HepG2 (cell line): ENCODE data around the gene QRFP. TPM values are rescaled to one million over a fixed set of nuclear protein-coding genes. Genes with fewer than 3 reads are reported as not detected.
A peak's percentile ranks its signal among the peaks of the same experiment; 100 is the strongest.

Experiments used
- ATAC-seq: fragments of 200-7000 bp; cut with Tn5 transposase; 3 replicates; pipeline ENCODE4 v1.9.1; 2020; ENCODE audit warnings: mild to moderate bottlenecking, moderate library complexity
- Bru-seq: library from RNA; stranded (reverse); fragments of 400-500 nt; gene quantifications from one replicate; lab custom pipeline; 2021; lab: Mats Ljungman, UMichigan
- BruChase-seq, 2 experiments: library from RNA; stranded (reverse); fragments of 400-500 nt; gene quantifications; one replicate each; lab custom pipeline; 2021; lab: Mats Ljungman, UMichigan
- BruUV-seq: library from RNA; stranded (reverse); fragments of 400-500 nt; replicated peaks from 2 replicates; lab custom pipeline; 2021; lab: Mats Ljungman, UMichigan
- CTCF ChIA-PET: fragments of 300-600 bp; formaldehyde crosslinking; extraction: SDS; loops from one replicate; lab custom pipeline; 2021; ENCODE audit warnings: low total read pairs, inconsistent platforms, low intra/inter-chr PET ratio; lab: Yijun Ruan, JAX
- POLR2A ChIA-PET: fragments of 350-600 bp; sonication (Branson Sonifier 250); formaldehyde crosslinking; loops from one replicate; lab custom pipeline; 2020; ENCODE audit warnings: antibody characterized with exemption, inconsistent platforms; lab: Yijun Ruan, JAX
- DNase-seq: peaks from one replicate; pipeline ENCODE4 v3.0.0-alpha.2; 2015; ENCODE audit warnings: low spot score
- FAIRE-seq: peaks from 3 replicates; lab custom pipeline; 2011; peaks lifted over from hg19 to GRCh38; lab: Jason Lieb, UNC
- H2AFZ ChIP-seq: one replicate; pipeline ENCODE4 v1.6.1; 2011; ENCODE audit warnings: low read length, inconsistent platforms
- H3K27ac ChIP-seq: fragments of 300-600 bp; 3 replicates; pipeline ENCODE4 v1.8.0; 2011; ENCODE audit warnings: mixed run types, mild to moderate bottlenecking, mixed read lengths, low read length, inconsistent platforms; ENCODE audit not compliant: insufficient read depth; ENCODE audit errors: extremely low read length
- H3K27me3 ChIP-seq, 2 experiments: fragments of 200-600 bp in 1 of 2; 2 replicates in 1 of 2; 3 replicates in 1 of 2; pipeline versions ENCODE4 v1.6.0 to v1.8.0; 2011; ENCODE audit warnings: low read length in 2 of 2, mild to moderate bottlenecking in 2 of 2, moderate library complexity in 2 of 2, inconsistent platforms in 1 of 2; ENCODE audit not compliant: insufficient read depth in 2 of 2, control insufficient read depth in 1 of 2
- H3K36me3 ChIP-seq, 2 experiments: fragments of 200-600 bp in 1 of 2; replicated peaks in 1 of 2; 2 replicates in 1 of 2; 3 replicates in 1 of 2; pipeline versions ENCODE4 v1.5.1 to v1.8.0; 2011; ENCODE audit warnings: low read length in 2 of 2, inconsistent platforms in 1 of 2; ENCODE audit not compliant: insufficient read depth in 2 of 2, control insufficient read depth in 1 of 2
- H3K4me1 ChIP-seq: 2 replicates; pipeline ENCODE4 v1.5.1; 2012; ENCODE audit warnings: low read length, inconsistent platforms; ENCODE audit not compliant: insufficient read depth
- H3K4me2 ChIP-seq: 2 replicates; pipeline ENCODE4 v1.6.0; 2011; ENCODE audit warnings: low read depth, low read length, inconsistent platforms
- H3K4me3 ChIP-seq, 3 experiments: fragments of 200-600 bp in 1 of 3; sonication (generic), shearing (Covaris generic) in 1 of 3; replicated peaks in 1 of 3; 2 replicates each; pipeline ENCODE4 v1.5.1; 2011 to 2016; ENCODE audit warnings: low read length in 3 of 3, inconsistent platforms in 2 of 3, low read depth in 2 of 3, mild to moderate bottlenecking in 2 of 3, control low read depth in 1 of 3, mixed read lengths in 1 of 3; ENCODE audit not compliant: insufficient read depth in 1 of 3
- H3K79me2 ChIP-seq: one replicate; pipeline ENCODE4 v1.6.1; 2011; ENCODE audit warnings: low read length, inconsistent platforms; ENCODE audit not compliant: insufficient read depth
- H3K9ac ChIP-seq: 2 replicates; pipeline ENCODE4 v1.6.0; 2011; ENCODE audit warnings: mild to moderate bottlenecking, low read depth, low read length, inconsistent platforms; ENCODE audit not compliant: insufficient read depth
- H3K9me3 ChIP-seq: 2 replicates; pipeline ENCODE4 v1.5.1; 2012; ENCODE audit warnings: mild to moderate bottlenecking, low read length
- H4K20me1 ChIP-seq: 2 replicates; pipeline ENCODE4 v1.6.0; 2011; ENCODE audit warnings: inconsistent platforms, mild to moderate bottlenecking, low read length, moderate library complexity; ENCODE audit not compliant: insufficient read depth
- JUN ChIP-seq: sonication (generic); formaldehyde crosslinking; IDR thresholded peaks from 2 replicates; pipeline ENCODE4 v1.4.0; 2020; ENCODE audit warnings: mild to moderate bottlenecking, missing genetic modification reagents
- MXI1 ChIP-seq: IDR thresholded peaks from 3 replicates; pipeline ENCODE4 v1.6.1; 2012; ENCODE audit warnings: low read depth, low read length, inconsistent platforms, borderline replicate concordance
- PHB2 ChIP-seq: fragments of 450-650 bp; IDR thresholded peaks from 2 replicates; pipeline ENCODE4 v1.6.1; 2018; ENCODE audit not compliant: partially characterized antibody
- RAD21 ChIP-seq: fragments of 450-650 bp; formaldehyde crosslinking; IDR thresholded peaks from 2 replicates; pipeline ENCODE4 v1.5.0; 2020; ENCODE audit warnings: mild to moderate bottlenecking
- YEATS4 ChIP-seq: sonication (generic); formaldehyde crosslinking; IDR thresholded peaks from 2 replicates; pipeline ENCODE4 v1.4.0; 2020; ENCODE audit warnings: missing genetic modification reagents, borderline replicate concordance
- ZNF431 ChIP-seq: sonication (generic); formaldehyde crosslinking; IDR thresholded peaks from 2 replicates; pipeline ENCODE4 v1.9.0; 2022; ENCODE audit warnings: missing genetic modification reagents, low read depth, mild to moderate bottlenecking, borderline replicate concordance
- ZNF432 ChIP-seq: sonication (generic); formaldehyde crosslinking; IDR thresholded peaks from 2 replicates; pipeline ENCODE4 v1.5.0; 2020; ENCODE audit warnings: missing genetic modification reagents, mild to moderate bottlenecking, borderline replicate concordance
- ZNF614 ChIP-seq: IDR thresholded peaks from 2 replicates; pipeline ENCODE4 v1.6.1; 2018; ENCODE audit warnings: missing biosample characterization, missing genetic modification reagents, inconsistent platforms, borderline replicate concordance
- WGBS: methylation state at CpG from one replicate; pipeline ENCODE4 v1.1.6; 2017; ENCODE audit warnings: low lambda C conversion rate; 5-methylcytosine and 5-hydroxymethylcytosine counted together
- in situ Hi-C: cut with HindIII; loops from 2 replicates; pipeline ENCODE4 v1.10.0; 2017; ENCODE audit warnings: low pct_unique_long_range_greater_than_20kb; ENCODE audit not compliant: extremely low pct_ligation_motif_present
- intact Hi-C: fragments of 100-400 bp; cut with micrococcal nuclease; formaldehyde crosslinking; loops from one replicate; pipeline ENCODE4 v1.10.0; 2022; ENCODE audit not compliant: unreplicated experiment
- long read RNA-seq, 2 experiments: library from RNA in 1 of 2; library from polyadenylated mRNA in 1 of 2; stranded (forward) in 1 of 2; unstranded in 1 of 2; transcript quantifications; one replicate each; pipeline ENCODE4 v2.0.0, GENCODE V29; 2019 to 2022
- polyA minus RNA-seq, 3 experiments: library from RNA; depleted of rRNA, polyadenylated mRNA; stranded (reverse); fragments of >200 nt; gene quantifications; 2 replicates each; pipeline ENCODE4 v1.2.3, GENCODE V29; 2011; ENCODE audit warnings: low replicate concordance in 1 of 3
- polyA plus RNA-seq, 8 experiments: library from polyadenylated mRNA; depleted of rRNA in 3 of 8; stranded (reverse) in 7 of 8; unstranded in 1 of 8; fragments of >200 nt; fragmentation: Illumina TruSeq in 4 of 8; extraction: Trizol in 4 of 8; gene quantifications; 2 replicates each; pipeline versions ENCODE4 v1.2.1 to v1.2.3, GENCODE V29; 2011 to 2016; ENCODE audit warnings: low read depth in 4 of 8, missing spikeins in 1 of 8, mixed read lengths in 1 of 8; ENCODE audit not compliant: insufficient read depth in 1 of 8
- total RNA-seq, 5 experiments: library from RNA; depleted of rRNA; stranded (reverse); fragments of >200 nt; fragmentation: Illumina TruSeq; extraction: Trizol; gene quantifications; 2 replicates each; pipeline ENCODE4 v1.2.3, GENCODE V29; 2016; ENCODE audit warnings: low read depth in 1 of 5
- TF ChIP-seq, protein P1 (sequence below): sonication (generic); formaldehyde crosslinking; IDR thresholded peaks from 2 replicates; pipeline ENCODE4 v1.5.0; 2020; ENCODE audit warnings: missing genetic modification reagents
- TF ChIP-seq, protein P2 (sequence below): sonication (generic); formaldehyde crosslinking; IDR thresholded peaks from 2 replicates; pipeline ENCODE4 v1.4.0; 2020; ENCODE audit warnings: missing genetic modification reagents
- TF ChIP-seq, protein P3 (sequence below): sonication (generic); formaldehyde crosslinking; IDR thresholded peaks from 2 replicates; pipeline ENCODE4 v1.5.1; 2020; ENCODE audit warnings: missing genetic modification reagents, mild to moderate bottlenecking, borderline replicate concordance

QRFP gene, protein sequence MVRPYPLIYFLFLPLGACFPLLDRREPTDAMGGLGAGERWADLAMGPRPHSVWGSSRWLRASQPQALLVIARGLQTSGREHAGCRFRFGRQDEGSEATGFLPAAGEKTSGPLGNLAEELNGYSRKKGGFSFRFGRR
- total RNA-seq (2016; rRNA removed; fragmentation: Illumina TruSeq; extraction: Trizol): not detected in 2 replicates
- total RNA-seq (2016; cell fraction: cytosol; rRNA removed; fragmentation: Illumina TruSeq; extraction: Trizol; ENCODE audit: low read depth): not detected in 2 replicates
- not detected in 2 replicates for total RNA-seq (2016; cell fraction: insoluble cytoplasmic fraction; rRNA removed; fragmentation: Illumina TruSeq; extraction: Trizol)
- not detected in 2 replicates for total RNA-seq (2016; cell fraction: membrane; rRNA removed; fragmentation: Illumina TruSeq; extraction: Trizol)
- total RNA-seq (2016; cell fraction: nucleus; rRNA removed; fragmentation: Illumina TruSeq; extraction: Trizol): not detected in 2 replicates
- polyA plus RNA-seq (2011; rRNA removed): not detected in 2 replicates
- not detected in 2 replicates for polyA plus RNA-seq (2011; cell fraction: cytosol; rRNA removed)
- not detected in 2 replicates for polyA plus RNA-seq (2011; cell fraction: nucleus; rRNA removed)
- 0.15 TPM in 1 of 2 replicates, not detected in the other for polyA plus RNA-seq (2012)
- polyA plus RNA-seq (2016; cell fraction: cytosol; fragmentation: Illumina TruSeq; extraction: Trizol; ENCODE audit: low read depth): not detected in 2 replicates
- polyA plus RNA-seq (2016; cell fraction: insoluble cytoplasmic fraction; fragmentation: Illumina TruSeq; extraction: Trizol; ENCODE audit: low read depth): not detected in 2 replicates
- polyA plus RNA-seq (2016; cell fraction: membrane; fragmentation: Illumina TruSeq; extraction: Trizol; ENCODE audit: low read depth): not detected in 2 replicates
- polyA plus RNA-seq (2016; cell fraction: nucleus; fragmentation: Illumina TruSeq; extraction: Trizol; ENCODE audit: insufficient read depth, low read depth): not detected in 2 replicates
- polyA minus RNA-seq (2011; rRNA and poly(A)+ RNA removed; ENCODE audit: low replicate concordance): not detected in 2 replicates
- not detected in 2 replicates for polyA minus RNA-seq (2011; cell fraction: cytosol; rRNA and poly(A)+ RNA removed)
- polyA minus RNA-seq (2011; cell fraction: nucleus; rRNA and poly(A)+ RNA removed): not detected in 2 replicates
- Bru-seq, nascent RNA: not detected
- not detected for BruChase-seq, experiment 1, labeled RNA remaining after a 6-hour chase
- BruChase-seq, experiment 2, labeled RNA remaining after a 2-hour chase: not detected
- long read RNA-seq, experiment 1: 0 reads
- long read RNA-seq, experiment 2: 0 reads

DNA sequence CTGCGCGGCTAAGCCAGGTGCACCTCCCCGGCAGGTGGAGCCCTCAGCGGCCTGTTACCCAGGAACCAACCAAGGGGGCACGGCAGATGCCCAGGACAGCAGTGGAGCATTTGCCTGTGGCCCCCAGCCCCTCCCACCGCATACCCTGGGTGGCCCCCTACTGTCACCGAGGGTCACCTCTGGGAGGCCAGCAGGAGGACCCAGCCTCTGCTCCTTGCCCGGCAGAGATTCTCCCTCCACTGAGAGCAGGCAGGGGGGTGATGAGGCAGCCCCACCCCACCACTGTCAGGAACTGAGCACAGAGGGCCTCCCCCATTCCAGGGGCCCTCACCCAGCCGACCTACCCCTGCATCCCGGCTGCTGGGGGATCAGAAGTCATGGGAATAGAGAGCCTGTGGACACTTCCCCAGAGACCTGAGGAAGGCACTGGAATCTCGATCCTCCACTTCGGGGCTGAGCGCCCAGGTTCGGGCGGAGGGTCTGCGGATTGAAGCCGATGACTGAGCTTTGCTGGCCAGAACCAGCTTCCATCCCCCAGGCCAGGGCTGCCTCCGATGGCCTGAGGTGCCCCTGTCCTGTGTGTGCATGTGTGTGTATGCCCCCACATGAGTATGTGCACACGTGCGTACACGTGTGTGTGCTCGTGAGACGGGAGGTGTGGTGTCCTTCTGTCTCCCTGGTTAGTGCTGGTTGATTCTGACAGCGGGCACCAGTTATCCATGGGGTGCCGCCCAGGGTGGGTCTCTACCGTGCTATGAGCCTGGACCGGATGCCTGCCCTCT is at the start of gene QRFP:
TSS of gene QRFP (minus strand) at position 580 of the 782 bp plus-strand sequence. CDS start 2,974 bp downstream, outside the sequence.
- Histone ChIP-seq H3K27ac (no peak within 1 kb of the TSS), H3K4me2 (no peak within 1 kb of the TSS), H3K27me3 (peaks cover 16 to 48% of the 10 kb centered on the region in 2 experiments; a peak in 4 of 5 replicates), H3K9me3 (no peaks in the 10 kb centered on the region), H4K20me1 (no peaks in the 10 kb centered on the region), H3K4me3 (no peak within 1 kb of the TSS), H3K4me1 (no peaks in the 10 kb centered on the region), H3K9ac (no peak within 1 kb of the TSS), H2AFZ (no peak within 1 kb of the TSS), H3K36me3 (no peaks in the 10 kb centered on the region; a peak in 1 of 5 replicates), H3K79me2 (no peaks in the 10 kb centered on the region)
- ChIA-PET POLR2A (no interaction called here), CTCF (interaction anchor here (1.8 kb wide), 1 partner anchor 45 kb away, joined by 13 read pairs; no protein-coding TSS in a partner anchor)
- in situ Hi-C loops (loop anchor here (5.0 to 10.0 kb wide), 2 partner anchors 46 to 98 kb away; no protein-coding TSS in a partner anchor), intact Hi-C loops (loop anchor here (1.0 kb wide), 1 partner anchor 45 kb away; no protein-coding TSS in a partner anchor)
- FAIRE-seq (no peak), DNase-seq (no peak), ATAC-seq (peak; percentile 56)
- no TSS peak for BruUV-seq
- WGBS: 43% methylated on average over 11 of the region's 27 CpGs
- TF ChIP-seq, protein P1, sequence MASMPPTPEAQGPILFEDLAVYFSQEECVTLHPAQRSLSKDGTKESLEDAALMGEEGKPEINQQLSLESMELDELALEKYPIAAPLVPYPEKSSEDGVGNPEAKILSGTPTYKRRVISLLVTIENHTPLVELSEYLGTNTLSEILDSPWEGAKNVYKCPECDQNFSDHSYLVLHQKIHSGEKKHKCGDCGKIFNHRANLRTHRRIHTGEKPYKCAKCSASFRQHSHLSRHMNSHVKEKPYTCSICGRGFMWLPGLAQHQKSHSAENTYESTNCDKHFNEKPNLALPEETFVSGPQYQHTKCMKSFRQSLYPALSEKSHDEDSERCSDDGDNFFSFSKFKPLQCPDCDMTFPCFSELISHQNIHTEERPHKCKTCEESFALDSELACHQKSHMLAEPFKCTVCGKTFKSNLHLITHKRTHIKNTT (CRISPR knock-in tag): no peak
- TF ChIP-seq ZNF431: no peak
- TF ChIP-seq PHB2: no peak
- peak; percentile 67 for TF ChIP-seq RAD21 (CRISPR knock-in tag)
- no peak for TF ChIP-seq YEATS4
- no peak for TF ChIP-seq ZNF614 (CRISPR knock-in tag)
- no peak for TF ChIP-seq ZNF432
- TF ChIP-seq, protein P2, sequence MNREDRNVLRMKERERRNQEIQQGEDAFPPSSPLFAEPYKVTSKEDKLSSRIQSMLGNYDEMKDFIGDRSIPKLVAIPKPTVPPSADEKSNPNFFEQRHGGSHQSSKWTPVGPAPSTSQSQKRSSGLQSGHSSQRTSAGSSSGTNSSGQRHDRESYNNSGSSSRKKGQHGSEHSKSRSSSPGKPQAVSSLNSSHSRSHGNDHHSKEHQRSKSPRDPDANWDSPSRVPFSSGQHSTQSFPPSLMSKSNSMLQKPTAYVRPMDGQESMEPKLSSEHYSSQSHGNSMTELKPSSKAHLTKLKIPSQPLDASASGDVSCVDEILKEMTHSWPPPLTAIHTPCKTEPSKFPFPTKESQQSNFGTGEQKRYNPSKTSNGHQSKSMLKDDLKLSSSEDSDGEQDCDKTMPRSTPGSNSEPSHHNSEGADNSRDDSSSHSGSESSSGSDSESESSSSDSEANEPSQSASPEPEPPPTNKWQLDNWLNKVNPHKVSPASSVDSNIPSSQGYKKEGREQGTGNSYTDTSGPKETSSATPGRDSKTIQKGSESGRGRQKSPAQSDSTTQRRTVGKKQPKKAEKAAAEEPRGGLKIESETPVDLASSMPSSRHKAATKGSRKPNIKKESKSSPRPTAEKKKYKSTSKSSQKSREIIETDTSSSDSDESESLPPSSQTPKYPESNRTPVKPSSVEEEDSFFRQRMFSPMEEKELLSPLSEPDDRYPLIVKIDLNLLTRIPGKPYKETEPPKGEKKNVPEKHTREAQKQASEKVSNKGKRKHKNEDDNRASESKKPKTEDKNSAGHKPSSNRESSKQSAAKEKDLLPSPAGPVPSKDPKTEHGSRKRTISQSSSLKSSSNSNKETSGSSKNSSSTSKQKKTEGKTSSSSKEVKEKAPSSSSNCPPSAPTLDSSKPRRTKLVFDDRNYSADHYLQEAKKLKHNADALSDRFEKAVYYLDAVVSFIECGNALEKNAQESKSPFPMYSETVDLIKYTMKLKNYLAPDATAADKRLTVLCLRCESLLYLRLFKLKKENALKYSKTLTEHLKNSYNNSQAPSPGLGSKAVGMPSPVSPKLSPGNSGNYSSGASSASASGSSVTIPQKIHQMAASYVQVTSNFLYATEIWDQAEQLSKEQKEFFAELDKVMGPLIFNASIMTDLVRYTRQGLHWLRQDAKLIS (CRISPR knock-in tag): no peak
- no peak for TF ChIP-seq JUN (CRISPR knock-in tag)
- TF ChIP-seq MXI1: no peak
- TF ChIP-seq, protein P3, sequence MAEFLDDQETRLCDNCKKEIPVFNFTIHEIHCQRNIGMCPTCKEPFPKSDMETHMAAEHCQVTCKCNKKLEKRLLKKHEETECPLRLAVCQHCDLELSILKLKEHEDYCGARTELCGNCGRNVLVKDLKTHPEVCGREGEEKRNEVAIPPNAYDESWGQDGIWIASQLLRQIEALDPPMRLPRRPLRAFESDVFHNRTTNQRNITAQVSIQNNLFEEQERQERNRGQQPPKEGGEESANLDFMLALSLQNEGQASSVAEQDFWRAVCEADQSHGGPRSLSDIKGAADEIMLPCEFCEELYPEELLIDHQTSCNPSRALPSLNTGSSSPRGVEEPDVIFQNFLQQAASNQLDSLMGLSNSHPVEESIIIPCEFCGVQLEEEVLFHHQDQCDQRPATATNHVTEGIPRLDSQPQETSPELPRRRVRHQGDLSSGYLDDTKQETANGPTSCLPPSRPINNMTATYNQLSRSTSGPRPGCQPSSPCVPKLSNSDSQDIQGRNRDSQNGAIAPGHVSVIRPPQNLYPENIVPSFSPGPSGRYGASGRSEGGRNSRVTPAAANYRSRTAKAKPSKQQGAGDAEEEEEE (CRISPR knock-in tag): no peak
